ENCODE measurements around the gene DDX49.

DNA sequence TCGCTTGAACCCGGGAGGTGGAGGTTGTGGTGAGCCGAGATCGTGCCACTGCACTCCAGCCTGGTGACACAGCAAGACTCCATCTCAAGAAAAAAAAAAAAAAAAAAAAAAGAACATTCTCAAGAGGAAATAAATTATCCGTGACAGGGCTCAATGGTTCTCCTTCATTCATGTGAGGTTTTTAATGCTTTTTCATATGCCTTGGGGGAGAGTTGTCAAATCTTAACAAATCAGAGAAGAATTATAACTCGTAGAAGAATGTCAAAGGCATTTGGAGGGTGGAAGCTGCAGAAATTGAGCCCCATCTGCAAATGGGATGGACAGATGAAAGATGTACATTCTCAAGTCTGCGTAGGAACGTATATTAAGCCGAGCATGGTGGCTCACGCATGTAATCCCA lies 56.4 kb downstream of the DDX49 start:
- TF ChIP-seq, protein P1, sequence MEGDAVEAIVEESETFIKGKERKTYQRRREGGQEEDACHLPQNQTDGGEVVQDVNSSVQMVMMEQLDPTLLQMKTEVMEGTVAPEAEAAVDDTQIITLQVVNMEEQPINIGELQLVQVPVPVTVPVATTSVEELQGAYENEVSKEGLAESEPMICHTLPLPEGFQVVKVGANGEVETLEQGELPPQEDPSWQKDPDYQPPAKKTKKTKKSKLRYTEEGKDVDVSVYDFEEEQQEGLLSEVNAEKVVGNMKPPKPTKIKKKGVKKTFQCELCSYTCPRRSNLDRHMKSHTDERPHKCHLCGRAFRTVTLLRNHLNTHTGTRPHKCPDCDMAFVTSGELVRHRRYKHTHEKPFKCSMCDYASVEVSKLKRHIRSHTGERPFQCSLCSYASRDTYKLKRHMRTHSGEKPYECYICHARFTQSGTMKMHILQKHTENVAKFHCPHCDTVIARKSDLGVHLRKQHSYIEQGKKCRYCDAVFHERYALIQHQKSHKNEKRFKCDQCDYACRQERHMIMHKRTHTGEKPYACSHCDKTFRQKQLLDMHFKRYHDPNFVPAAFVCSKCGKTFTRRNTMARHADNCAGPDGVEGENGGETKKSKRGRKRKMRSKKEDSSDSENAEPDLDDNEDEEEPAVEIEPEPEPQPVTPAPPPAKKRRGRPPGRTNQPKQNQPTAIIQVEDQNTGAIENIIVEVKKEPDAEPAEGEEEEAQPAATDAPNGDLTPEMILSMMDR (conservative IDR thresholded peaks at IDR 0.05; ENCODE audit: low read length) = no peak
- no peak for TF ChIP-seq EZH2phosphoT487 (IDR thresholded peaks at IDR 0.05; ENCODE audit: borderline replicate concordance, low read depth, low read length)

Measured in OCI-LY7 (cell line).